ENCODE results near the gene CFDP1.

CFDP1 gene

DNA sequence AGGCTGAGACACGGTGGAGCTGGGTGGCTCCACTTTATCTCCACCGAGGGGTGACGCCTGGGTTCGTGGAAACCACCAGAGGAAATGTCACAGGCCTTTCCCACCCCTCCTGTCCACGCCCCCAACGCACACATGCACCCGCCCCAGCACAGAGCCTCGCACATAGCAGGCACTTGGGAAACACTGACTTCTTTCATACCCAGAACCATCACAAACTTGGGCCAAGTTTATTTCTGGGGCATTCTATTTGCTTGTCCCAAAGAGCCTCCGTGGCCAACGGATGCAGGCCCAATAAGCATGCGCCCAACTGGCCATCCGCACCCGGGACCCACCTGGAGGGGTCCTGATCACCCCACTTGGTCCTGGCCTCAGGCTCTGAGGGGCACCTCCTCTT is 185.2 kb downstream of the CFDP1 start:
- DNase-seq = no peak

DNA sequence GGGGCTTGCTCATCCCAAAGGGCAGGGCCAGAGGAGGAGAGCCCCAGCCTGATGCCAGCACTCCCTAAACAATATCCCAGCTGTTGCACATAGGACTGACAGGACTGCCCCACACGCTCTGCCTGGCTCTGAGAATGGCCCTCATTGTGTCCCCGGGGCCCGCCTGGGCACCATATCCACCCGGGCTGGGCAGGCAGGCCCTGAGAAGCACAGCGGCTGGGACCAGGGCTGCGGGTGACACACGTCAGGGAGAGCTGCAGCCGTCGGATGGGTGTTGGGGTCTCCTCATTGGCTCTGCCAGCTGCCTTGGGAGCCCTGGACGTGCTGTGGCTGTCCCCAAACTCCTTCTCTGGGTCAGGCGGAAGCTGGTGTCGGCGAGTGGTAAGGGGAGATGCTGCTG is 186.1 kb downstream of the CFDP1 start:
- DNase-seq = no peak

DNA sequence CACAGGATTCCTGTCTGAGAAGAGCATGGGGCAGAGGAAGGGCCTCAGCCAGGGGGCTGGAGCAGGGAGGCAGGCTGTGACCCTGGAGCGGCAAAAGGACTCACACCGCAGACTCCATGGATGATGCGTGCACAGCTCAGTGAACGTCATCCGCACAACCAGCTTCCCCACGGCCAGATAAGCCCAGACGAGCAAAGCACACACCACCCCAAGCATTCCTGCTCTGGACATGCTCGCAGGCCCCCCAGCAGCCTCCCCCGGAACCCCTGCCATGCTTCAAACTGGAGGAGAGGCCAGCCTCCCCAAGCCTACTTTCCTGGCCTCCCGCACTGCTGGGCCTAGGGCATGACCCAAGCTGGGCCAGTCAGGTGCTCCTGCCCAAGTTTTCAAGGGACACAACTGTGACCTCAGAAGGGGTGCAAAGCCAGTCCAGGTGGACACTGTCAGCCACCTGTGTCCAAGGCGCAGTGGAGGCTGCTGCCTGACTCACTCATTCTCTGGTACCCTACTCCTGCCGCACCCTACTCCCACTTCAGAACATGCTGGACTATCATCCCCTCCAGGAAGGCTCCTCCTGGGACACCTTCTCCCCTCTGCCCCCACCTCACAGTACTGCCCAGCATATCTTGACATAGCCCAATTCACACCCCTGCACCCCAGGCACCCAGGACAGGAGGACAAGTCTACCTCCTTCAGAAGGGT is 186.6 kb downstream of the CFDP1 start:
- no peak for DNase-seq

DNA sequence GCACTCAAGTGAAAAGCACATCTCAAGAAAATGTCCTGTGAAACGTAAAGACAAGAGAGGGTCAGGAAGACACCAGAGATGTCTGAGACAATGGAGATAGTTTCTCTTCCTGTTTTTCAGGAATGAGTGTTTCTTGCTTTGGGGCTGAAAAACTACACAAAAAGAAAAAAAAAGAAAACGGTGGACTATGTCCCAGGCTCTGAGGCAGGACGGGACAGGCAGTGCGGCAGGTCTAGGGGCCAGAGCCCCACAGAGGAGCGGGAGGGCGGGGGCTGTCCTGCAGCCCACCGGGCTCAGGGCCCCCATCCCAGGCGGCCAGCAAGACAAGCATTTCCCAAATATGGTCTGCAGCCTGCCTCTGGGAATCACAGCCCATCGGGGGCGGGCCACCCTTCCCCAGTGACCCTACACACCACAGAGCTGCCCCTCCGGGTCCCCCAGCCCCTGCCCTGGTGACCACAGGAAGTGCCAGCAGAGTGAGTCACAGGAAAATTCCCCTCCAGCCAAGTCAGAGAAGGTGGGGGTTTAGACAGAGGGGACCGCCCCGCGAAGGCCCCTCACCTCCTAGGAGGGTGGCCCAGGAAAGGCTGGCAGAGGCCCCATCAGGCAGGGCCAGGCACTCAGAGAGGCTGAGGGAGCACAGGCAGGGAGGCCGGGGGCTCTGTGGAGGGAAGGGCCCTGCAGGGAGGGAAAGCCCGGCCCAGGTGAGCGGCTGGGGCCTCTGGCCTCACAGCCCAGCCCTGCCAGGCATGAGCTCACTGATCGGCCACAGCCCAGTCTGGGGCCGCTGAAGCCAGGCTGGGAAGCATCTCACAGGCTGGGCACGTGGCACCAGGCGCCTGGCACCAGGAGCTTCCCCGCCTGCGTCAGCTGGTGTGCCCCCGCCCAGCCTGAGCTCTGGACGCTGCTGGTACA is 188.2 kb downstream of the CFDP1 start:
- no peak for DNase-seq

DNA sequence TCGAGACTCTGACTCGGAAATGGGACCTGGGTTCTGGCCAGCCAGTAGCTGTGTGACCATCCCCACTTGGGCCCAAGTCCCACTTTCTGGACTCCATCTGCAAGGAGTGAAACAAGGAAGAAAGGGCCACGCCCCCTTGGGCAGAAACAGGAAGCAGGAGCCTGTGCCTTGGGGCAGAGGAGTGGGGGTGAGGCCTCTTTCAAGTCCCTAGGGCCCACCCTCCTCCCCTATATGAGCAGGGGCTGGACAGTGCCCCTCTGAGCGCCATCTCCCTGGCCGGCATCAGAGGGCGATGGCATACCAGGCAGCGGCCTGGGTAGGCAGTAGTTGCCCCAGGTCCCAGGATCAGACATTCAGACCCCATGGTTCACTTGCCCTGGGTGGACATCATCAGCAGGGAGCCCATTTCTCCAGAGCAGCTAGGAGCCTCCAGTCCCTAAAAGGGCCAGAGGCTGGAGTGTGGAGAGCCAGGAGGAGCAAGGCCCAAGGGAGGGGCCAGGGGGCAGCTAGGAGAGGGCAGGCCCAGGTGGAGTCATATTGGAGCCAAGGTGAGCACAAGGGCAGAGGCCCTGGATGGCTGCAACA is 189.0 kb downstream of the CFDP1 start:
- no peak for DNase-seq

All from NCI-H345 (cell line).